ENCODE data around the gene TBPL1. TPM values are rescaled to one million over a fixed set of nuclear protein-coding genes. Genes with fewer than 3 reads are reported as not detected.
"Not testable (repeated sequence)": the region's sequence is repeated elsewhere in the genome, so short reads cannot be mapped to it uniquely, and the experiment has no call there.

The TBPL1 gene
- total RNA-seq, 1 experiment from 2014 or later, result 52.0 TPM

DNA sequence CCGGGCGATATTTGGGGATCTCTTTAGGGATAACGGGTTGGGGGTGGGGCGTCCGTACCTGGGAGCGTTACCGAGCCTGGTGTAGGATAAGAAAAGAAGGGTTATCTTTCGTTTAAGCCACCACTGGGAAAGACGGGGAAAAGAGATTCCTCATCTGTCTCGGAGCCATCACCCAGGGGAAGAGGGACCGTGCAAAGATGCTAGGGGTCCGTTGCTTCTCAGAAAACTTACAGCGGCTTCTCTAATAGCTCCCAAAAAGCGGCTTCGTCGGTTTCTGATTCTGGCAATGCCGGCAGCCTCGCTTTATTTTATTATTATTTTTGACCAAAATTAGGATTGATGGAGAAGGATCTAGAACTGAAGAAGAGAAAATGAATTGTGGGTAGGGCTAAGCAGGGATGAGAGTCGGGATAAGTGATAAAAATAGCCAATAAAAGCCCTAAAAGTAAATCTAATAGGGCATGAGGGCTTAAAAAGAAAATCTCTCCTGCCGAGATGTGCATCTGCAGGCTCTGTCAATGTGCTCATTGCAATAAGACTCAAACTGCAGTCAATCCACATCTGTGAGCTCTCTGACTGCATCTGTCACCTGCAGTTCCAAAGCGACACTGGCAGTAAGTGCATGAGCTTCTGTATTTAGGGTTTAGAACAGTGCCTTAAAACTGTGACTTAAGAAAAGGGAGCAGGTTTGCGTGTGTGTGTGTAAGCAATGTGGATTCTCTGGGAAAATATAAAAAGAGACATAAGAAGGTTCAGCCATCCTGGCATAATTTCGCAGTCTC lies 801 bp downstream of the TBPL1 start:
- no peak for DNase-seq (ENCODE audit: low spot score)

DNA sequence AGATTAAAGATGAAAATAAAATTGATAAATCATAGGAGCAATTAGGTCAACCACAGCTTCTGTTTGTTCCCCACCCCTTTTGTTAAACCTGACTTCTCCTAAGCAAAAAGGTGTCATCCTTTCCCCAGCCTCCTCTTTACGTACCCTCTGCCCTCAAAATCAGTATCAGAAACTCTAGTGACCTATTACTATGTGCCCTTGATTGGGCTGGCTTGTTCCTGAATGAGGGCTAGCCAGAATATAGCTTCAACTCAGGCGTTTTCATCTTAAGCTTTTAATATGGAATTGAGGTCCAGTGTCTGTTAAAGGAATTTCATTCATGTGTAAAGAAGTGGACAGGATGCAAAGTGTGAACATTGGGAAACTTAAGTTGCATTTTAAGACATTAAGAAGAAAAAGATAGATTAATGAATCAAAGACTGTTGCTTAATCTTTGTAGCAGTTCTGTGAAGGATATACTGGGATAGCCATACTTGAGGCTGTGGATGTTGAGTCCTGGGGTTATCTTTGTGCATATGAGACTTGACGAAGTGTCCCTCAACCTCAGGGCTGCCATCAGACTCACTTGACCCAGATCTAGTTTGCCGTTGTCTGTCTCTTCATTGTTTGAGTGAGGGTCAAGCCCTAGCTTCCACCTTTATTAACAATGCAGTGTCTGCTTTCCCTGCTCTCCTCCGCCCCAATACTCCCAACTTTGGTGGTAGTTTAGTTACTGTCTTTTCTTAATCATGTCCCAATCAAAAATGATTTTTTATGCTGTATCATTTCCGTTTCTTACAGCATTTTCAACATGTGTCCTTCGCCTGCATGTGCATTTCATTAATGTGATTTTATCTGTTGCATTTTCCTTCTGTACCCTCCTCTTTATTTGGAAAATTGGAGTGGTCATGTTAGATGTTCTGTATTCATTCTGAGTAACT lies 1.9 kb downstream of the TBPL1 start:
- no peak for DNase-seq (ENCODE audit: low spot score)

DNA sequence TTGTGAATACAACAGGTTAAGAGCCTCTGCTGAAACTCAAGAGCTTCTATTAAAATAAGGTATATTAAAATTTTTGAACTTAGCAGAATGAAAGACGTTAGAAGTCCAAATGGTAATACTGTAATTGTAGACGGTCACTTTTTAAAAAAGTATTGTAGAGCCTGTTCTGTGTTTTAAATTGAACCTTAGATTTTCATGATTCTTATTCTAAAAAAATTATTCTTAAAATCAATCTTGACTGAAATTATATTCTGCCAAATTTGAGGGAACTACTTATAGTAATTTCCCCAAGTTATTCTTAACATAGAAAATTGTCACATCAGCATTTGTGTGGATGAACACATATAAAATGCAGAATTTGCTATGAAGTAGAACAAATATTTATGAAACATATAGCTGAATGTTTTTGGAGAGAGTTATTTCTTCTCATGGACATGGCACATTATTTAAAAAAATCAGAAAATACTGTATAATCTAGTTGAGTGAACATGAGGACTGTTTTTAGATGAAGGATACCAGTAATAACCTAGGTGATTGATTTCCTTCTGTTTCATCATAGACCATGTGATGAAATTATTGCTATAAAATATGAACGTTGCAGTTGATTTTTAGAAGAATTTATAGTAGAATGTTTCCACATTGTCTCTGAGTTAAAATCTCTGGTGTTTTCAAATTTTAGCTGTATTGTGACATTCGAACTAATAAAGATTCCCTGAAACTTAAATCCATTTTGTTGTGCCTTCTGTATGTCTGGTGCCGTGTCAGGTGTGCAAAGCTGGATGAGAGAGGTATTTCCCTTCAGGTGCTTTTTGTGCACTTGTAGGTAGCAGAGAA lies 2.8 kb downstream of the TBPL1 start:
- DNase-seq (ENCODE audit: low spot score), result no peak

DNA sequence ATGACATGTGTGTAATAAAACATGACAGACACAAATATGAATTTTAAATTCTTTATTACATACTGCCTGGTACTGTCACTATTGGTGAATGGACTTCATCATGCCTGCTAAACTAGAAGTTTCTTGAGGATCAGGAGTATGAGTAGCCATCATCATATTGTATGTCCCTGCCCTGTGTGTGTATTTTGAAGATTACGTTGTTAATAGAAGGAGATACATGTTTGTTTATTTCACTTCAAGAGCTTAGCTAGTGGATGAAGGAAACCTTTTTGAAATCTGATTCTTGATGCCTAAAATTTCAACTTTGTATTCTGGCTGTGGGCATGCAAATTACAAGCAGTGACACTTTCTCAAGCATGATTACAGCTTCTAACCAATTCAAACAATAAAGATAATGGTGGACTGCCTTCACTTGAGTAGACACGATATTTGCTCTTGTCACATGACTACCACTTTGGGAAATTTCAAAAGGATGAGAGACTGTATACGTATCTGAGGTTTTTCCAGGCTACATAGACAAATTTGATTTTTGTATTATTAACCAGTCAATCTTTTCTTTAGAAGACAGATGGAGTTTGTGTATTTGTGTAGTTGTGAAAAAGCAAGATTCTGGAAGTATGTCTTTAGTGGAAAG lies 3.5 kb downstream of the TBPL1 start:
- no peak for DNase-seq (ENCODE audit: low spot score)

DNA sequence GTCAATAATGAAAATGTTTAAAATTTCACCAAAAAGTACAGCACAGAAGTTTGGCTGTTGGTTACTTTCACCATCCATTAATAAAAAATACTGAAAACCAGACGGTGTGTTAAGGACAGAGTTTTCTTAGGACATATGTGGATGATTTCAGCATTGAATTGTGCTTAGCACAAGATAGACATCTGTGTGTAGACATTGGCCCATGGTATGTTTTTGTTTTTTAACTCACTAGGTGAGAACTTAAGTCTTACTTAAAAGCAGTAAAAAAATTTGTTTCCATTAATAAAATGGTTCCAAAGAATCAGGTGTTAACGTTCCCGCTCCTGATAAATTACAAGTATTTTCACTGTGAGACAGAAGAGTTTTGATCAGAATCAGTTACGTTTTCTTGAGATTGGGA lies 4.2 kb downstream of the TBPL1 start:
- no peak for DNase-seq (ENCODE audit: low spot score)

DNA sequence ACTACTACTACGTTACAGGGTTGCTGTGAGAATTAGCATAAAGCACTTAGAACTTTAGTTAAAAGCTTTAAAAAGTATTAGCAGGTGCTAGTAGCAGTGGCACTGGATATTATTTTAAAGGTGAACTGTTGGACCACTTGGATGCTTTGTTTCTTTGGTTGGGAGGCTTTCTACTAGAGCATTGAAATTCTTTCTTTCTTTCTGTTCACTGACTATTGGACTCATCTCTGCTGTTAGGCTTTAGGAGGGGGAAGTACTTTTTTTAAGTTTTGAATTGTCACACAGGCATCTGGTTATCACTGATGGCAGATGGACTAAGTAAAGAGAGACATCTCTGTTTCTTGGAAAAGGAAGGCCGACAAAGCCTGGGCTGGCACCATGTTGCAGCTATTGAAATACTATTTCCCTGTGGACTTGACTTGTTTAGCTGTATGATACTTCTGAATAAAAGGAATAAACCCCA lies 4.8 kb downstream of the TBPL1 start:
- no peak for DNase-seq (ENCODE audit: low spot score)

DNA sequence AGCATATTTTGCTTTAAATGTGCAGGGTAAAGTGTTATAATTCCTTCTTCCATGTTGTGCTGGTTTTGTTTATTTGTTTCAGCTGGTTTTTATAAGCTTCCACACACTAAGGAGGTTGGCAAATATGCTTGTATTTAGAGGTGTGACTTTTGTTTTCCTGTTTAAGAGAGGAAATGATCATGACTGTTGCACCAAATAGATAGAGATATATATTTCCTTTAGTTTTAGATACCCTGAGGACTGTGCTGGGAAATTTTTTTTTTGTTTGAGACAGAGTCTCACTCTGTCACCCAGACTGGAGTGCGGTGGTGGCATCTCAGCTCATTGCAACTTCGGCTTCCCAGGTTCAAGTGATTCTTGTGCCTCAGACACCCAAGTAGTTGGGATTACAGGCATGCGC lies 5.8 kb downstream of the TBPL1 start:
- DNase-seq (ENCODE audit: low spot score), result no peak

DNA sequence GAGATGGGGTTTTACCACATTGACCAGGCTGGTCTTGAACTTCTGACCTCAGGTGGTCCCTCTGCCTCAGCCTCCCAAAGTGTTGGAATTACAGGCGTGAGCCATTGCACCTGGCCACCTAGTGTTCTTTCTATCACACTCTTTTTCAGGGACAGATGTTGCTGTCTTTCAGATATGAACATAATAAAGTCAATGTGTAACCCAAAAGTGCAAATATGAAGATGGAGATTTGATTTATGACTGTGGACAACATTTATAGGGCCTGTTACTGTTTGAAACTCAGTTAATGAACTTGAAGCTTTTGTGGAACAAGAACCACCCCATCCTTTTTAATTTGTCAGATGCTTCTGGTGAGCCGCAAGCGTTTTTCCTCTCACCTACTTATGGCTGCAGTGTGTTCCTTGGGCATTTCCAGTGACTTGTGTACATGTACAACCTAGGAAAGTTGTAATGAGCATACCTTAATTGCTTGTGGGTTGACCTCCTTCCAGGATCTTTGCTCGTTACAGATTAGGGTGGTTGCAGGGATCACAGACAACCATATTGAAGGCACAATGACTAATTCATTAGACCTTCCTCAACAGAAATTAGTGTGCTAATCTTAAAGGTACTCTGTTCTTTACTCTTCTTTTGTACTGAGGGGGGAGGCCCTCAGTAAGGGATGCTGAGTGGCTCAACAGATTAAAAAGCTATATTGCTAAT lies 6.8 kb downstream of the TBPL1 start:
- no peak for DNase-seq (ENCODE audit: low spot score)

DNA sequence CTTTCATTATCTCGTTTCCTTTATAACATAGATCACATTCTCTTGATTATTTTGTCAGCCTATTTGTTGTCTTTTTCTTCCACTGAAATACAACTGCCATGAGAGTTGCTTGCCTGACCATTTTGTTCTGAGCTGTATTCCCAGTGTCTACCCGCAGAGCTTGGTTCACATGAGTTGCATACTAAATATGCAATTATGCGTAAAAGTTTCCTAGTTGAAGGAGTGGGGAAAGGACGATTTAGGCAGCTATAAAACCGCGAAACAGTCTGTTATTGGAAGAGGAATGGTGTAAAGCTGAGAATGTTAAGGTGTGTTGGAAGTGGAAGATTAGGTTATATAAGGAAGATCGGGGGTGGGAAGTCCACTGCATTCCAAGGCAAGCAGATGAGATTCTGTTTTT lies 8.8 kb downstream of the TBPL1 start:
- DNase-seq (ENCODE audit: low spot score), result no peak

DNA sequence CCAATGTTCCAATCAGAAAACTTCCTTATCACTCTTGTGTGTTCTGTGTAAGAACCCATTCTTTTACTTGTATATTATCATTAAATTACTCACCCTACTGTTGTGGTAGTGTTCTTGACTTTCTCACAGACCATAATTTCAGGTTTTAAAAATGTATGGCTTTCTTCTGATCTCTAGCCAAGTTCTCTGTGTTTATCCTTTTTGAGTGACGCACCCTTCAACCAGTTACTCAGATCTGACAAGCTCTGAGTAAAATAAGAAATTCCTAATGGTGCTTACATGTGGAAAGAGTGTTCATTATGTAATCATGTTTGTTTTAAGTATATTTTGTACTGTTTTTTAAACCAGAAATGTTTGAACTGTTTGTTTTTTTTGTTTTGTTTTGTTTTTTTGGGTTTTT lies 11.0 kb downstream of the TBPL1 start:
- no peak for DNase-seq (ENCODE audit: low spot score)

DNA sequence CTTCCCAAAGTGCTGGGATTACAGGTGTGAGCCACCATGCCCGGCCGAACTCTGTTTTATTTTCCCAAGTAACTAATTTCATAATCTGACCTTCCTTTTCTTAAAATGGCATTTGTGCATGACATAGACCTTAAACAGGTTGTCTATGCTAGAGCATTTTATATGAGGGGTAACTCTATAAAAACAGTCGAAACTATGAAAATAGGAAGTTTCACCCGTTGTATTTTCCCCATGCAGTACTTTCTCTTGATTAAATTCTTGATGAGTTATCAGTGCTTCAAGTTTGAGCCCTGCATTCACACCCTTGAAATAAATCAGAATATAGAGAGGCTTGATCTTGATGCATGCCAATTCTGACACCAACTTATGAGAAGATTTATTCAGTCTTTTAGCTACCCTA lies 11.7 kb downstream of the TBPL1 start:
- no peak for DNase-seq (ENCODE audit: low spot score)

DNA sequence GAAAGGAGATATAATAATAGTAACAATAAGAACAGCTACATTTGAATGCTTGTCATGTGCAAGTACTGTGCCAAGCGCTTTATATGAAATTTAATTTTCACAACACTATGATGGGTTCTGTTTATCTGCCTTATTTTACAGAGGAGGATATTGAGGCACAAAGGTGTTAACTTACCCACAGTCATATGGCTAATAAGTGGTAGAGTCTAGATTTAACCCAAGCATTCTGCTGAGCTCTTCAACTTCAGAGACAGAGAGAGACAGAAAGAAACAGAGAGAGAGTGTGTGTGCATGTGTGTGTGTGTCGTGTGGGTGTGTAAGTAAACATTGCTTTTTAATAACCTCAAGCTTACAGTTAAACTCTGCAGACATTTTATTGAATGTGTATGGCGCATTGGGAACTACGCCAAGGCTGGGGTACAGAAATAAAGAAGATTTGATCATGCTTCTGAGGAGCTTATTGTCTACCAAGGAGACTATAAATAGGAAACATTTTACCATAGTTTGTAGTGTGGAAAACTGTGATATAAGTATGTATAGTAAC lies 12.9 kb downstream of the TBPL1 start:
- no peak for DNase-seq (ENCODE audit: low spot score)

DNA sequence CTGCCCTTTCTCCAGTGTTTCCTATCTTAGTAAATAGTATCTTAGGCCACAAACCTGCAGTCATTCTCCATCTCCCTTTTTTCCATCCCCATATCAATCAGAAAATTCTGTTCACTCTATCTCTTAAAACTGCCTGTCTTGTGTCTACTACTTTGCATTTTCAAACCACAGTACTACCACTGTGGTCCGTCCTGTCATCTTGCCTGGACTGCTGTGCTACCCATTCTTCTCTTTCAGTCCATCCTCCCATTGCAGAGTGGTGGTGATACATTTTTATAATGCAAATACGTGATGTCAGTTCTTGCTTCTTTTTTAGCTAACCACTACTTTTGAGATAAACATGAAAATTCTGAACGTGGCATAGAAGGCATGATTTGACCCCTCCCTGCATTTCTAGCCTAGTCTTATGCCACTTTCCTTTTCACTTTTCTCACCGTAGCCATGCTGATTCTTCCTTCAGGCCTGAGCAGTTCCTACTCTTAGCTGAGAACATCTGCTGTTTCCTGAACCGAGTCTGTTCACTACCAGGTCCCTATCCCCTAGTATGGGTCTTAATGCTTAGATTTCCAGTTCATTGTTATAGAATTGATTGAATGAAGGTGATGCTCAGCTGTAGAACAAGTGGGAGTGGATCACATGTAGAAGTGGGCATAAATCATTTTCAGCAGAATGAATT lies 13.8 kb downstream of the TBPL1 start:
- DNase-seq (ENCODE audit: low spot score), result no peak

DNA sequence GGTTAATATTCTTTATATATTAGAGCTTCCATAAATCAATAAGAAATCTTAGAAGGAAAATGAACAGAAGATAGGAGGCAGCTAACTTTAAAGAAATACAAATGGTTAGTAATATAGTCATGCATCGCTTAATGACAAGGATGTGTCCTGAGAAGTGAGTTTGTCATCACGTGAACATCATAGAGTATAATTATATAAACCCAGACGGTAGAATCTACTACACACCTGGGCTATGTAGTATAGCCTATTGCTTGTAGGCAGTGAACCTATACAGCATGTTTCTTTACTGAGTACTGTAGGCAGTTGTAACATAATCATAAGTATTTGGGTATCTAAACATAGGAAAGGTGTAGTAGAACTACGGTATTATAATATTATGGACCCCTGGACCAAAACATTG lies 14.3 kb downstream of the TBPL1 start:
- DNase-seq (ENCODE audit: low spot score), result no peak

DNA sequence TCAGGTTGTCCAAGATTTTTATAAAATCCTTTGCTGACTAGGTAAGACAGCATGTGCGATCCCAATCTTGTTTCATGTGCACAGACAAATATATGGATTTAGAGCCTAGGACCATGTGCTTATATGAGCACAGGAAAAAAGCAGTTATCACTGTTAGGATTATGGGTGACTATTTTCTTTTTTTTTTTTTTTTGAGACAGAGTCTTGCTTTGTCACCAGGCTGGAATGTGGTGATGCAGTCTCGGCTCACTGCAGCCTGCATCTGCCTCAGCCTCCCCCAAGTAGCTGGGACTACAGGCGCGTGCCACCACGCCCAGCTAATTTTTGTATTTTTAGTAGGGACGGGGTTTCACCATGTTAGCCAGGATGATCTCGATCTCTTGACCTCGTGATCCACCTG lies 14.8 kb downstream of the TBPL1 start:
- DNase-seq (ENCODE audit: low spot score), result not testable (repeated sequence)

DNA sequence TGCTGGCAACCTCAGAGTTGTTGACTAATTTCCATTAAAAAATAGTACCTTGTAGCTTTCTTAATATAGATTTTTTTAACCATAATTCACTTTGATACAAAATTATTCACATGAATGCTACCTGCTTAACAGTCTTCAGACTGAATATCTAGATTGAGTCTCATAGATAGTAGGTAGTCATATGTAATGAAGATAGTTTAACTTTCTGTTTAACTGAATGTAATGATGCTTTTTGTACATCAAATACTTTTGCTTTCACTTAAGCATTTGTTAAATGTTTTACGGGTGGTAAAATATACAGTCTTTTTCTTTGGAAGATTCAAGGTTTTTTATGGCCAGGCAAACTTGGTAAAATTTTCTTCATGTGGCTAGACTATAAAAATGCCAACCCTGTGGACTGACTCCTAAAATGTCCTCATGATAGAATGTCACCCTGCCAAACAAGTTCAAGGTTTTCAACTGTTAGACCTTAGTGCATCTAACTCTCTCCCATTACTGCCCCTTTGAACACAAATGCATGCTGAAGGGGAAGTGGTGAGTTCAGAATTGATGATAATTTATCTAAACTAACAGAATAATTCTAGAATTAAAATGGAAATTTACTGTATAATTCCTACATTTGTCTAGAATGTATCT lies 16.4 kb downstream of the TBPL1 start:
- DNase-seq (ENCODE audit: low spot score), result no peak

DNA sequence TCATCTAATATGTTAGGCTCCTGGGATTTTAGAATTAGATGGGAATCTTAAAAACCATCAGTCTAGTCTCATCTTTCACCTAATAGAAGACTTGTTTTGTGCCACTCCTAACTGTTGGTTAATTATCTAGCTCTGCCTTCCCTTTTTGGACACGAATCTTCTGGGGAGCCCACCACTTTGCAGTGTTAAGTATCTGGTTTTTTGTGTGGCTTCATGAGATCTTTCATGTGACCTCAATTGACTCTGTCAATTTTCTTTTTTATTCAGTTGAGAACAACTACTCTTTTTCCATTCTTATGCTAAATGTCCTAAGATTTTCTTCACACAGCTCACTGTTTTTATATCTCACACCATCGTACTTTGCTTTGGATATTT lies 16.9 kb downstream of the TBPL1 start:
- no peak for DNase-seq (ENCODE audit: low spot score)

DNA sequence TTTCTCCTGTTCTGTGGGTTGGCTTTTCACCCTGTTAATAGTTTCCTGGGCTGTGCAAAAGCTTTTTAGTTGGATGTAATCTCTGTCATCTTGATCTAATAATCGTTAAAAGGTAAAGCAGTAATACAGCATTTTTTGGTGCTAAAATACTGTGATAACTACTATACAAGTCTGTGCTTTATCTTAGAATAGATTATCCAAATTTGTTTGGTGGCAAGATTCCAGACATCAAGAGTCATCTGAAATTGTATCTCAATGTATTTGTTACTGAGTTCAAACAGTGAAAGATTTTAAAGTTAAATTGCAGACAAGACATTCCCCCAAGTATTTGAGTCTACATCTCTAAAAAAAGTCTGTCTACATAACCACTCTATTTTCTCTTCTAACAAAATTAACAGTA lies 18.8 kb downstream of the TBPL1 start:
- DNase-seq (ENCODE audit: low spot score), result no peak

DNA sequence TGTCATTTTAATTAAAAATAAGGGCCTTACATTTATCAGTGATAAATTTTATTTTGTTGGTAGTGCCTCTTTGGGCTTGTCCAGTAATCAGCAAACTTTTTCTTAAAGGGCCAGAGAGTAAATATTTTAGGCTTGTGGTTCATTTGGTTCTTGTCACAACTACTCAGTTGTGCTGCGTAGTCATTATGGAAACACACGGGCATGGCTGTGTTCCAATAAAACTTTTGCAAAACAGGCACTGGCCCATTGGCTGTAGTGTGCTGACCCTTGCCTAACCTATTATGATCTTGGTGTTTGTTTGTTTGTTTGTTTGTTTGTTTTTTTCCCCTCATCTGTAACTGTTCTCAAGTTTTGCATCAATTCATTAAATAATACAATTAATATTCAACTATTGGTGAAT lies 19.4 kb downstream of the TBPL1 start:
- no peak for DNase-seq (ENCODE audit: low spot score)

All from H4 (cell line).